ENCODE measurements around the gene PPFIA4. TPM values are rescaled to one million over a fixed set of nuclear protein-coding genes. Genes with fewer than 3 reads are reported as not detected.
"Not testable (repeated sequence)": the region's sequence is repeated elsewhere in the genome, so short reads cannot be mapped to it uniquely, and the experiment has no call there.

Gene PPFIA4
- total RNA-seq, 6 experiments from 2014 or later: 0.37 to 1.3 (median 0.58) TPM

DNA sequence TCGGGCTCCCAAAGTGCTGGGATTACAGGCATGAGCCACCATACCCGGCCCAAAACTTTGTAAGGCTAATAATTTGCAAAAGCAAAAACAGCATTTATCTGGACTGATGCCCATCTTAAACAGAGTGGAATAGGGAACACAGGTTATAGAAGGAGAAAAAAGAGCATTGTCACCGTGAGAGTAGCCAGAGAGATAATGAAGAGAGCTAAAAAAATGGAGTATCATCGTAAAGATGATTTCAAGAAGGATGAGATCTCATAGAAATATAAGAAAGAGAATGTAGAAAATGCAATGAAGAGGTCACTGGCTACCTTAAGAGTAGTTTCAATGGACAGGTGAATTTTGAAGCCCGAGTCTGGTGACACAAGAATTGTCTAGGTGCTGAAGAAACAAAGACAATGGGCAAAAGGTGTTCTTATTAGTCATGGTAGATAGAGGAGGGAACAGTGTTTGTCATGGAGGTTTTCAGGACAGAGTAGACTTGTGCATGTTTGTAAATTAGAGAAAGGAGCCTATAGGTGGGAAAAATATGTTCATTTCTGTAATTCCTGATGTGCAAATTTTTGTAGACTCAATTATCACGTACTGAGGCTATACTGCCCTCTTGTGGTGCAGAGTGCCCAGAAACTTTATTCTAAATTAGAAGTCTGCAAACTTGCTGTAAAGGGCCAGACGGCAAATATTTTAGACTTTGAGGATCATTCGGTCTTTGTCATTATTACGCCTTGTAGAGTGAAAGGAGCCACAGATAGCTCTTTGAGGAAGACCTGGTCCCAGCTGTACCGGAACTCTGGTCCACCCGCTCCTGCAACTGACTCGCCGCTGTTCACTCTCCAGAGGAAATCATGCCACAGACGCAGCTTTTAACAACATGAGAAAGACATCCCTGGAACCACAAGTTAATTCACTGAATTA is 27.2 kb upstream of the PPFIA4 start:
- Mint-ChIP-seq H3K4me1 (ENCODE audit: low read depth) (peaks cover 30% of the 10 kb centered on the region), H3K4me3 (peak overlapping the region; percentile 77; the same call in 1 of the 2 replicates), H3K9me3 (no peaks in the 10 kb centered on the region), H3K36me3 (ENCODE audit: low read depth) (no peaks in the 10 kb centered on the region), H3K27me3 (ENCODE audit: insufficient read depth) (peaks cover 11% of the 10 kb centered on the region), H3K27ac (no peak overlapping the region)
- peak; percentile 92 for TF ChIP-seq CTCF (IDR thresholded peaks at IDR 0.05)
- peak; percentile 49 for DNase-seq

- Mint-ChIP-seq H3K4me3 (no peak overlapping the region), H3K9me3 (no peaks in the 10 kb centered on the region), H3K36me3 (ENCODE audit: low read depth) (no peaks in the 10 kb centered on the region), H3K4me1 (ENCODE audit: low read depth) (peaks cover 19% of the 10 kb centered on the region), H3K27me3 (ENCODE audit: insufficient read depth) (peaks cover 11% of the 10 kb centered on the region), H3K27ac (no peak overlapping the region)
- TF ChIP-seq CTCF (IDR thresholded peaks at IDR 0.05): no peak
- no peak for DNase-seq
Observed at GRCh38 chr1:203000217-203000944, 25.9 kb upstream of the PPFIA4 start.

- no peak for TF ChIP-seq CTCF (IDR thresholded peaks at IDR 0.05)
- no peak for DNase-seq
- H3K4me3 Mint-ChIP-seq: no peak overlapping the region
- no peaks in the 10 kb centered on the region for H3K9me3 Mint-ChIP-seq
- H3K27ac Mint-ChIP-seq: no peak overlapping the region
- peaks cover 24% of the 10 kb centered on the region for H3K4me1 Mint-ChIP-seq (ENCODE audit: low read depth)
- H3K27me3 Mint-ChIP-seq (ENCODE audit: insufficient read depth): peaks cover 9% of the 10 kb centered on the region
- H3K36me3 Mint-ChIP-seq (ENCODE audit: low read depth): no peaks in the 10 kb centered on the region
Observed at GRCh38 chr1:203001986-203002385, 24.3 kb upstream of the PPFIA4 start.

- H3K9me3 Mint-ChIP-seq: no peaks in the 10 kb centered on the region
- no peaks in the 10 kb centered on the region for H3K36me3 Mint-ChIP-seq (ENCODE audit: low read depth)
- H3K4me3 Mint-ChIP-seq: no peak overlapping the region
- no peak overlapping the region for H3K27ac Mint-ChIP-seq
- H3K27me3 Mint-ChIP-seq (ENCODE audit: insufficient read depth): peaks cover 2% of the 10 kb centered on the region; the same call in 1 of the 2 replicates
- H3K4me1 Mint-ChIP-seq (ENCODE audit: low read depth): peaks cover 24% of the 10 kb centered on the region
- DNase-seq: no peak
- no peak for TF ChIP-seq CTCF (IDR thresholded peaks at IDR 0.05)
Observed at GRCh38 chr1:203002951-203003350, 23.3 kb upstream of the PPFIA4 start.

GRCh38 chr1:203005395-203006142 is 20.7 kb upstream of the PPFIA4 start:
- not testable (repeated sequence) for H3K9me3 Mint-ChIP-seq; DNase-seq; H3K27ac Mint-ChIP-seq; H3K36me3 Mint-ChIP-seq (ENCODE audit: low read depth); H3K27me3 Mint-ChIP-seq (ENCODE audit: insufficient read depth)
- Mint-ChIP-seq H3K4me1 (ENCODE audit: low read depth) (peaks cover 26% of the 10 kb centered on the region), H3K4me3 (peak overlapping the region; percentile 93)

All from HFFc6 (cell line).